Measurements from ENCODE around the gene LNPK.
"Not testable (repeated sequence)": the region's sequence is repeated elsewhere in the genome, so short reads cannot be mapped to it uniquely, and the experiment has no call there.

LNPK gene

GRCh38 chr2:175895957-175896356 is 106.1 kb downstream of the LNPK start:
- DNase-seq = not testable (repeated sequence)

- DNase-seq = no peak
Measured at GRCh38 chr2:175892046-175892445, 110.0 kb downstream of the LNPK start.

- DNase-seq = no peak
Measured at GRCh38 chr2:175890636-175891242, 111.3 kb downstream of the LNPK start.

GRCh38 chr2:175889701-175890302 is 112.3 kb downstream of the LNPK start:
- no peak for DNase-seq

- no peak for DNase-seq
Measured at GRCh38 chr2:175887776-175888175, 114.3 kb downstream of the LNPK start.

GRCh38 chr2:175884697-175885393 is 117.2 kb downstream of the LNPK start:
- DNase-seq = no peak

- DNase-seq = no peak
Measured at GRCh38 chr2:175883586-175884194, 118.4 kb downstream of the LNPK start.

- no peak for DNase-seq
Measured at GRCh38 chr2:175879679-175880078, 122.4 kb downstream of the LNPK start.

- no peak for DNase-seq
Measured at GRCh38 chr2:175877845-175878544, 124.1 kb downstream of the LNPK start.

GRCh38 chr2:175874291-175874690 is 127.8 kb downstream of the LNPK start:
- no peak for DNase-seq
